Smooth muscle cell of the pulmonary artery (primary cell): ENCODE data around the gene FSHB. TPM values are rescaled to one million over a fixed set of nuclear protein-coding genes. Genes with fewer than 3 reads are reported as not detected.

ENCODE experiments used
- total RNA-seq: library from RNA; depleted of rRNA; stranded (reverse); fragments of >200 nt; gene quantifications from 2 replicates; pipeline ENCODE4 v1.2.3, GENCODE V29; 2014

The FSHB gene
- not detected in 2 replicates for total RNA-seq

DNA sequence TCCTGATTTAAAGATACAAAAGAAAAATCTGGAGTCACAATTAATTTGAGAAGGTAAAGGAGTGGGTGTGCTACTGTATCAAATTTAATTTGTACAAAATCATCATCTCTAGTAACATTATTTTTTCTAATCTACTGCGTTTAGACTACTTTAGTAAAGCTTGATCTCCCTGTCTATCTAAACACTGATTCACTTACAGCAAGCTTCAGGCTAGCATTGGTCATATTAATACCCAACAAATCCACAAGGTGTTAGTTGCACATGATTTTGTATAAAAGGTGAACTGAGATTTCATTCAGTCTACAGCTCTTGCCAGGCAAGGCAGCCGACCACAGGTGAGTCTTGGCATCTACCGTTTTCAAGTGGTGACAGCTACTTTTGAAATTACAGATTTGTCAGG lies at the start of gene FSHB:
FSHB (plus strand) TSS at position 301 of the 400 bp plus-strand sequence. CDS start 889 bp downstream, outside the sequence.

Other genes with a start within 250 kb of the FSHB start
- 0.07 and 0.46 TPM in 2 replicates for gene KCNA4, start 214.0 kb upstream of the FSHB start, total RNA-seq
- 17.1 and 23.4 TPM in 2 replicates for gene ARL14EP, start 92.1 kb downstream of the FSHB start, total RNA-seq